ENCODE measurements around the gene MCCC2. TPM values are rescaled to one million over a fixed set of nuclear protein-coding genes. Genes with fewer than 3 reads are reported as not detected.

Gene MCCC2
- total and polyA plus RNA-seq, 2 of the 4 experiments (the other 2 are of a cell fraction), result 18.0 to 22.0 TPM

- no peak overlapping the region for H3K27ac ChIP-seq (ENCODE audit: insufficient read depth, low read length)
- POLR2A ChIA-PET (ENCODE audit: unreplicated experiment), result no interaction called here
- no peak overlapping the region for H3K4ac ChIP-seq (ENCODE audit: low read depth, low read length)
- H4K5ac ChIP-seq (ENCODE audit: low read depth, low read length), result no peak overlapping the region
- no peak overlapping the region for H3K4me2 ChIP-seq (ENCODE audit: low read depth, low read length)
- H3K4me3 ChIP-seq (ENCODE audit: insufficient read depth, low read depth, low read length), result no peak overlapping the region
- H3K9me1 ChIP-seq (ENCODE audit: insufficient read depth, low read length), result peaks cover 3% of the 10 kb centered on the region; the same call in 1 of the 2 replicates
- DNase-seq (no peak), ATAC-seq (ENCODE audit: low read depth) (no peak)
- no peak overlapping the region for H3K56ac ChIP-seq (ENCODE audit: extremely low read depth, insufficient read depth, low read length)
- no peaks in the 10 kb centered on the region for H3K27me3 ChIP-seq (ENCODE audit: control insufficient read depth, insufficient read depth, low read length)
- H2BK120ac ChIP-seq (ENCODE audit: low read depth, low read length), result no peak overlapping the region
- no peak overlapping the region for H2BK5ac ChIP-seq (ENCODE audit: low read depth, low read length, poor library complexity, severe bottlenecking)
- in situ Hi-C loops (cut with MboI; ENCODE audit: low sequenced_read_pairs), result no loop called here
- no TSS peak for BruUV-seq (replicated peaks)
- no peaks in the 10 kb centered on the region for H3K79me1 ChIP-seq (ENCODE audit: low read depth in 1 of 2, low read length in 2 of 2)
- H4K8ac ChIP-seq (ENCODE audit: low read depth in 2 of 2, low read length in 2 of 2), result no peak overlapping the region
- CTCF ChIA-PET, result no interaction called here
- H3K14ac ChIP-seq (replicated peaks; ENCODE audit: low read depth, low read length), result no peak overlapping the region
- no peak overlapping the region for H3K9ac ChIP-seq (ENCODE audit: low read depth, low read length)
- H3K36me3 ChIP-seq (ENCODE audit: control insufficient read depth, insufficient read depth, low read length), result peaks cover 2% of the 10 kb centered on the region
- no peaks in the 10 kb centered on the region for H3K9me3 ChIP-seq (ENCODE audit: control insufficient read depth, insufficient read depth, low read length)
- no peak for TF ChIP-seq RAD21 (IDR thresholded peaks at IDR 0.05; ENCODE audit: low read length)
- no peak for TF ChIP-seq CHD1 (IDR thresholded peaks at IDR 0.05; ENCODE audit: low read depth, low read length)
- no peak for TF ChIP-seq CEBPB (IDR thresholded peaks at IDR 0.05; ENCODE audit: low read depth, low read length)
- H2AK9ac ChIP-seq (replicated peaks; ENCODE audit: low read depth, low read length, poor library complexity), result no peak overlapping the region
- no peak overlapping the region for H2BK20ac ChIP-seq (ENCODE audit: low read depth, low read length)
- no peak overlapping the region for H4K91ac ChIP-seq (ENCODE audit: insufficient read depth, low read depth, low read length)
- intact Hi-C loops (cut with micrococcal nuclease), result no loop called here
- H2AK5ac ChIP-seq (ENCODE audit: low read depth, low read length), result no peak overlapping the region
- H3K4me1 ChIP-seq (ENCODE audit: control insufficient read depth, insufficient read depth, low read length), result no peaks in the 10 kb centered on the region
- H2BK15ac ChIP-seq (ENCODE audit: low read depth, low read length), result no peak overlapping the region
- H3K23ac ChIP-seq (ENCODE audit: low read depth, low read length), result no peak overlapping the region
- no peaks in the 10 kb centered on the region for H4K20me1 ChIP-seq (ENCODE audit: insufficient read depth, low read length)
- H3K18ac ChIP-seq (ENCODE audit: low read depth, low read length), result no peak overlapping the region
- dilution Hi-C loops (cut with HindIII; ENCODE audit: low sequenced_read_pairs, unreplicated experiment), result no loop called here
- no peak overlapping the region for H2AFZ ChIP-seq (replicated peaks; ENCODE audit: low read length, poor library complexity)
Observed at GRCh38 chr5:71637133-71637532, 50.0 kb downstream of the MCCC2 start.

Measured in IMR-90 (cell line).